Amniotic stem cell (primary cell): ENCODE results near the gene POMP.
"Not testable (repeated sequence)": the region's sequence is repeated elsewhere in the genome, so short reads cannot be mapped to it uniquely, and the experiment has no call there.

ENCODE experiments used
- DNase-seq: peaks from one replicate; lab custom pipeline; 2025; lab: John Stamatoyannopoulos, UW

The POMP gene

GRCh38 chr13:28637714-28638355, 21.1 kb upstream of the POMP start:
- no peak for DNase-seq

- no peak for DNase-seq
These were observed 20.2 kb upstream of the POMP start for GRCh38 chr13:28638756-28639155.

- no peak for DNase-seq
These were observed 17.9 kb upstream of the POMP start for GRCh38 chr13:28640861-28641599.

GRCh38 chr13:28641600-28641926, 17.4 kb upstream of the POMP start:
- no peak for DNase-seq

GRCh38 chr13:28650284-28650683, 8.6 kb upstream of the POMP start:
- no peak for DNase-seq

- no peak for DNase-seq
These were observed 7.0 kb upstream of the POMP start for GRCh38 chr13:28651810-28652401.

GRCh38 chr13:28653111-28653510, 5.8 kb upstream of the POMP start:
- no peak for DNase-seq

- DNase-seq: no peak
These were observed 4.7 kb upstream of the POMP start for GRCh38 chr13:28654276-28654675.

- no peak for DNase-seq
These were observed 3.4 kb upstream of the POMP start for GRCh38 chr13:28655561-28655960.

GRCh38 chr13:28657784-28658538, 969 bp upstream of the POMP start:
- no peak for DNase-seq

GRCh38 chr13:28658539-28658795, 463 bp upstream of the POMP start:
- DNase-seq: no peak

GRCh38 chr13:28659621-28659970, 666 bp downstream of the POMP start:
- no peak for DNase-seq

- no peak for DNase-seq
These were observed 8.1 kb downstream of the POMP start for GRCh38 chr13:28666897-28667488.

GRCh38 chr13:28671126-28671792, 12.3 kb downstream of the POMP start:
- DNase-seq: no peak

GRCh38 chr13:28678809-28679208, 19.9 kb downstream of the POMP start:
- no peak for DNase-seq

GRCh38 chr13:28679628-28680027, 20.7 kb downstream of the POMP start:
- no peak for DNase-seq

- no peak for DNase-seq
These were observed 21.6 kb downstream of the POMP start for GRCh38 chr13:28680541-28680940.

GRCh38 chr13:28683169-28683568, 24.2 kb downstream of the POMP start:
- not testable (repeated sequence) for DNase-seq

GRCh38 chr13:28684257-28684656, 25.3 kb downstream of the POMP start:
- no peak for DNase-seq

- no peak for DNase-seq
These were observed 26.2 kb downstream of the POMP start for GRCh38 chr13:28685114-28685513.

- DNase-seq: no peak
These were observed 27.0 kb downstream of the POMP start for GRCh38 chr13:28685892-28686291.
